Common myeloid progenitor, CD34-positive (primary cell): ENCODE data around the gene RUBCNL.

Experiments used
- CTCF ChIA-PET: fragments of 350-600 bp; sonication (Branson Sonifier 250); formaldehyde crosslinking; loops from one replicate; lab custom pipeline; 2021; ENCODE audit warnings: antibody characterized with exemption; lab: Charles Lee
- POLR2A ChIA-PET: fragments of 350-600 bp; sonication (Branson Sonifier 250); formaldehyde crosslinking; loops from one replicate; lab custom pipeline; 2021; ENCODE audit warnings: antibody characterized with exemption; lab: Charles Lee
- DNase-seq, 3 donors: peaks; one replicate each; pipeline versions ENCODE4 v3.0.0 to v3.0.0-alpha.2; 2013
- H3K27ac ChIP-seq, 2 experiments: 1 replicate in 1 of 2; 2 replicates in 1 of 2; pipeline ENCODE4 v1.7.0; 2013; ENCODE audit warnings: inconsistent platforms in 2 of 2, low read length in 2 of 2, mild to moderate bottlenecking in 2 of 2, low read depth in 1 of 2, moderate library complexity in 1 of 2; ENCODE audit not compliant: severe bottlenecking in 2 of 2, insufficient read depth in 1 of 2, poor library complexity in 1 of 2
- H3K27me3 ChIP-seq, 5 experiments: replicated peaks in 2 of 5; 1 replicate in 3 of 5; 2 replicates in 2 of 5; pipeline versions ENCODE4 v1.6.1 to v1.7.0; 2013; ENCODE audit warnings: low read length in 4 of 5, mild to moderate bottlenecking in 2 of 5, moderate library complexity in 2 of 5, inconsistent platforms in 1 of 5; ENCODE audit not compliant: insufficient read depth in 5 of 5, control insufficient read depth in 4 of 5
- H3K36me3 ChIP-seq, 4 experiments: 1 replicate in 2 of 4; 2 replicates in 2 of 4; pipeline versions ENCODE4 v1.6.1 to v1.7.0; 2013; ENCODE audit warnings: low read length in 3 of 4, control low read depth in 1 of 4, mild to moderate bottlenecking in 1 of 4; ENCODE audit not compliant: control insufficient read depth in 4 of 4, insufficient read depth in 4 of 4
- H3K4me1 ChIP-seq, 4 experiments: 1 replicate in 3 of 4; 2 replicates in 1 of 4; pipeline versions ENCODE4 v1.6.1 to v1.7.1; 2013; ENCODE audit warnings: low read length in 3 of 4, mild to moderate bottlenecking in 3 of 4, control low read depth in 1 of 4, inconsistent platforms in 1 of 4, moderate library complexity in 1 of 4; ENCODE audit not compliant: control insufficient read depth in 4 of 4, insufficient read depth in 4 of 4; ENCODE audit errors: control extremely low read depth in 1 of 4
- H3K4me3 ChIP-seq, 7 experiments: 1 replicate in 4 of 7; 2 replicates in 3 of 7; pipeline versions ENCODE4 v1.5.1 to v1.7.0; 2013; ENCODE audit warnings: mild to moderate bottlenecking in 7 of 7, low read length in 6 of 7, moderate library complexity in 6 of 7, inconsistent platforms in 2 of 7, low read depth in 2 of 7, control low read depth in 1 of 7; ENCODE audit not compliant: insufficient read depth in 4 of 7, control insufficient read depth in 1 of 7; ENCODE audit errors: extremely low read depth in 1 of 7
- H3K9me3 ChIP-seq, 5 experiments: 1 replicate in 4 of 5; 2 replicates in 1 of 5; pipeline versions ENCODE4 v1.6.1 to v1.7.1; 2013; ENCODE audit warnings: low read length in 4 of 5, mild to moderate bottlenecking in 2 of 5, inconsistent platforms in 1 of 5, low read depth in 1 of 5, moderate library complexity in 1 of 5; ENCODE audit not compliant: control insufficient read depth in 4 of 5, insufficient read depth in 2 of 5; ENCODE audit errors: control extremely low read depth in 1 of 5
- WGBS: methylation state at CpG from one replicate; pipeline ENCODE4 v1.1.5; 2013; ENCODE audit not compliant: insufficient coverage; 5-methylcytosine and 5-hydroxymethylcytosine counted together

Gene RUBCNL

DNA sequence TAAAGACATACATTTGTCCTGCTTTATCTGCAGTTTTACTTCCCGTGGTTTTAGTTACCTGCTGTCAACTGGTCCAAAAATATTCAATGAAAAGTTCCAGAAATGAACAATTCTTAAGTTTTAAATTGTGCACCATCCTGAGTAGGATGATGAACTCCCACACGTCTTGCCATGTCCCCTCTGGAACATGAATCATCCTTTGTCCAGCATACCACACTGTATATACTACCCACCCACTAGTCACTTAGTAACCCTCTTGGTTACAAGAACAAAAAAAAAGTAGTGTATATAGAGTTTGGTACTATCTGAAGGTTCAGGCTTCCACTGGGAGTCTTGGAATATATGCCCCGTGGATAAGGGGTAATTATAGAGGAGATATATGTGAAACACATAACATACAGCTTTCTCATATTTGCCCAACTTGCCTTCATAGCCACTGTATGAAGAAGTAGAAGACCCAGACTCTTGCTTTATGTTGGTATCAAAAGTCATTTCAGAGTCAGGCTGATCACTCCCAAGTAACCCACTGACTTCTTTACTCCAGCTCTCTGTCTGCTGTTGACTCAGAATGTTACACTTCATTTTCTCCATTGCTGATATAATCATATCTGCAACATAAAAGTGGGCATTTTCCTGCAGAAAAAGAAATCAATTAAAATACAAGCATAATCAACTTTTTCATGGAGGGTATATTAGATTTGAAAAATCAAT lies 19.3 kb downstream of the RUBCNL start:
- WGBS: 100% methylated on average over 1 of the region's 3 CpGs
- Histone ChIP-seq H3K27me3 (no peaks in the 10 kb centered on the region), H3K4me3 (no peak overlapping the region), H3K36me3 (no peaks in the 10 kb centered on the region), H3K9me3 (no peaks in the 10 kb centered on the region), H3K4me1 (peaks cover 5 to 12% (median 10%) of the 10 kb centered on the region in 4 experiments), H3K27ac (no peak overlapping the region)
- POLR2A ChIA-PET: no interaction called here
- CTCF ChIA-PET: interaction anchor here (0.8 to 1.2 kb wide), 2 partner anchors 10 to 16 kb away, joined by 3 read pairs; no protein-coding TSS in a partner anchor
- DNase-seq: no peak

- POLR2A ChIA-PET: no interaction called here
- WGBS: 86% methylated on average over 2 of the region's 7 CpGs
- H3K27ac ChIP-seq: no peak overlapping the region
- H3K9me3 ChIP-seq: no peaks in the 10 kb centered on the region
- H3K27me3 ChIP-seq: no peaks in the 10 kb centered on the region
- CTCF ChIA-PET: interaction anchor here (1.1 to 1.5 kb wide), 2 partner anchors 8 to 40 kb away, joined by 3 read pairs; no protein-coding TSS in a partner anchor
- DNase-seq: no peak
- H3K4me3 ChIP-seq: no peak overlapping the region
- no peaks in the 10 kb centered on the region for H3K4me1 ChIP-seq
- H3K36me3 ChIP-seq: no peaks in the 10 kb centered on the region
Measured at GRCh38 chr13:46361276-46361934, 25.6 kb downstream of the RUBCNL start.

DNA sequence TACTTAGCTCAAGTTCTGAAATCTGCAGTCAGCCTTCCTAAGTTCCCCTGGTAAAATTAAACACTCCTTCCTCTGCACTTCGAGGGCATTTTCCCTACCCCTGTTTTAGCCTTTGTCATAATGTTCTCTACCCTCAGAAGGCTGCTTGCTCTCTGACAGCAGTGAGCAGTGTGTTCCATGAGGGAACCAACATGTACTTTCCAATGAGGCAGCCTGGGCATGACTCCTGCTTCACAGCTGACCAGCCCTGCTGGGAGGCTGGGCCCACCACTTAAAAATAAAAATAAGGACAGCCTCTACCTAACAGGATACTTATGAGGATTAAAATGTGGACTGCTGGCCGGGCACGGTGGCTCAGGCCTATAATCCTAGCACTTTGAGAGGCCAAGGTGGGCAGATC lies 26.4 kb downstream of the RUBCNL start:
- no peak overlapping the region for H3K27ac ChIP-seq
- H3K27me3 ChIP-seq: no peaks in the 10 kb centered on the region
- no peaks in the 10 kb centered on the region for H3K36me3 ChIP-seq
- ChIA-PET POLR2A (no interaction called here), CTCF (interaction anchor here (1.1 to 1.5 kb wide), 2 partner anchors 9 to 39 kb away, joined by 3 read pairs; no protein-coding TSS in a partner anchor)
- H3K4me1 ChIP-seq: peaks cover 0 to 7% (median 3%) of the 10 kb centered on the region in 4 experiments
- 100% methylated on average over 3 of the region's 3 CpGs for WGBS
- no peak for DNase-seq
- no peak overlapping the region for H3K4me3 ChIP-seq
- H3K9me3 ChIP-seq: no peaks in the 10 kb centered on the region

DNA sequence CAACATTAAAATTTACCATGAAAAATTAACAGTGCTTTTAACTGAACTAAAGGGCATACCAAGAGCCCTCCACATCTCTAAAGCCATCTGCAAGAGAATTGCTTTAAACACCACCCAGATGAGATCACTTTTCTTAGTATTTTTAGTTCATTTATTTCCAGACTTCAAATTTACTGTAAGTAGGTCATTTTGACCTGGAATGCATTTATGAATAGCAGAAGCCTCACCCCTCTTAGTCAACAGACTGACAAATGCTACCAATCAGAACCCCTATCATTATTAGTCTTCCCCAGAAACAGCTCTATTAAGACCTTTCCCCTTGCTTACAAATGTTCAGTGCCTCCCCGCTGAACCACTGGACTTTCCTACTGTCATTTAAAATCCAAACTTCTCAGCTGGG lies 27.3 kb downstream of the RUBCNL start:
- H3K4me3 ChIP-seq: no peak overlapping the region
- WGBS: no CpG with 5 or more reads among the region's 1 CpG
- DNase-seq: no peak
- H3K36me3 ChIP-seq: no peaks in the 10 kb centered on the region
- CTCF ChIA-PET: interaction anchor here (1.5 kb wide), 1 partner anchor 10 kb away, joined by 3 read pairs; no protein-coding TSS in a partner anchor
- H3K9me3 ChIP-seq: no peaks in the 10 kb centered on the region
- peaks cover 0 to 16% (median 9%) of the 10 kb centered on the region in 4 experiments for H3K4me1 ChIP-seq
- no peak overlapping the region for H3K27ac ChIP-seq
- POLR2A ChIA-PET: no interaction called here
- H3K27me3 ChIP-seq: no peaks in the 10 kb centered on the region

DNA sequence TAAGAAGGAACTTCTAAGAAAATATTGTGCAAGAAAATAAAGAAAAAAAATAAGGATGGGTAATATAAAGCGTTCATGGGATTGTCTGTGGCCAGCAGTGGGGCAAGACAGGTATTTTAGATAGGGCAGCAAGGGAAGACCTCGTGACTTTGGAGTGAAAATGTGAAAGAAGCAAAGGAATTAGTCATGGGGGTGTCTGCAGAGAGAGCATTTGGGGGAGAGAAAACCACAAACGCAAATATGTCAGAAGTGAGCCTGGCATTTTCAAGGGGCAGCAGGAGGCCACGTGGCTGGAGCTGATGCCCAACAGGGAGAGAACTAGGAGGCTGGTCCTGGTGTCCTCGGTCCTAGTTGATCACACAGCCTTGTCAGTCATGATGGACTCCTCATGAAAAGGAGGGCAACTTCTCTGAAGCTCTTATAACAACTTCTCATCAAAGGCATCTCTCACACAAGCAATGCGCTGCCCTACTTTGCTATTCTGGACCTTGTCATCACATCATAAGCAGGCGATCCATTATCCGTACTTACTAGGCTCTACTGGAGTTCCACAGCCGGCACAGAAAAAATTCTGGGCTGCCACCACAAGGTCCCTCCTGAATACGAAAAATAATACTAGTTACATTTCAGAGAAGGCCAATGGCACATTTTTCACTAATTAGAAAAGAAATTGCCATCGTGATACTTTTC lies 31.0 kb downstream of the RUBCNL start:
- CTCF ChIA-PET: interaction anchor here (2.0 kb wide), 1 partner anchor 11 kb away, joined by 6 read pairs; no protein-coding TSS in a partner anchor
- Histone ChIP-seq H3K27me3 (no peaks in the 10 kb centered on the region), H3K36me3 (no peaks in the 10 kb centered on the region), H3K27ac (no peak overlapping the region), H3K4me3 (no peak overlapping the region), H3K4me1 (peaks cover 0 to 20% (median 12%) of the 10 kb centered on the region in 4 experiments), H3K9me3 (peaks cover 0 to 2% (median 0%) of the 10 kb centered on the region in 5 experiments)
- DNase-seq: peak in 2 of 3 donors; percentile 26 to 39
- 95% methylated on average over 10 of the region's 11 CpGs for WGBS
- POLR2A ChIA-PET: no interaction called here

- no peaks in the 10 kb centered on the region for H3K27me3 ChIP-seq
- H3K4me3 ChIP-seq: peak overlapping the region in 1 of 7 experiments; percentile 48
- H3K27ac ChIP-seq: peak overlapping the region in 1 of 2 experiments; percentile 65
- POLR2A ChIA-PET: no interaction called here
- DNase-seq: no peak
- peaks cover 0 to 2% (median 0%) of the 10 kb centered on the region in 5 experiments for H3K9me3 ChIP-seq
- 60% methylated on average over 2 of the region's 5 CpGs for WGBS
- H3K36me3 ChIP-seq: no peaks in the 10 kb centered on the region
- H3K4me1 ChIP-seq: peaks cover 0 to 20% (median 12%) of the 10 kb centered on the region in 4 experiments
- CTCF ChIA-PET: interaction anchor here (1.4 to 2.0 kb wide), 3 partner anchors 10 to 32 kb away, joined by 5 to 6 read pairs (median 5); partner anchors contain the start of gene RUBCNL
Measured at GRCh38 chr13:46355088-46355468, 32.0 kb downstream of the RUBCNL start.
